Left ventricle myocardium inferior (tissue), 1 donor: Measurements from ENCODE around the gene LRFN5. TPM values are rescaled to one million over a fixed set of nuclear protein-coding genes. Genes with fewer than 3 reads are reported as not detected.

Source experiments
- DNase-seq: peaks from one replicate; pipeline ENCODE4 v3.0.0-alpha.2; 2020
- H3K27ac ChIP-seq: fragments of 200-600 bp; replicated peaks from 2 replicates; pipeline ENCODE4 v1.8.0; 2021
- H3K27me3 ChIP-seq: fragments of 200-600 bp; 2 replicates; pipeline ENCODE4 v1.8.0; 2021; ENCODE audit warnings: low read depth
- H3K36me3 ChIP-seq: fragments of 200-600 bp; 2 replicates; pipeline ENCODE4 v1.8.0; 2021
- H3K4me1 ChIP-seq: fragments of 200-600 bp; 2 replicates; pipeline ENCODE4 v1.8.0; 2021
- H3K4me3 ChIP-seq: fragments of 200-600 bp; 2 replicates; pipeline ENCODE4 v1.8.0; 2021; ENCODE audit warnings: mild to moderate bottlenecking, moderate library complexity
- H3K9me3 ChIP-seq: fragments of 200-600 bp; replicated peaks from 2 replicates; pipeline ENCODE4 v1.8.0; 2021
- CTCF ChIP-seq: fragments of 200-600 bp; IDR thresholded peaks from 2 replicates; pipeline ENCODE4 v1.8.0; 2021; ENCODE audit warnings: antibody characterized with exemption, mild to moderate bottlenecking, borderline replicate concordance
- intact Hi-C: fragments of 100-400 bp; cut with micrococcal nuclease; formaldehyde crosslinking; loops from one replicate; pipeline ENCODE4 v1.11.0; 2022
- total RNA-seq: library from RNA; stranded (reverse); fragmentation: NEBNext Ultra II Directional; extraction: Animal tissue kit (Norgen Biotek cat#: 25700); gene quantifications from one replicate; pipeline ENCODE4 v1.2.1, GENCODE V29; 2021
- donor health status: DM: no; HTN: yes; CAD: no; lungs with severe emphysema.

The LRFN5 gene
- total RNA-seq, 1 donor from 2014 or later = 0.30 TPM

- Histone ChIP-seq H3K4me1 (no peaks in the 10 kb centered on the region), H3K27me3 (no peaks in the 10 kb centered on the region), H3K9me3 (no peaks in the 10 kb centered on the region), H3K4me3 (no peak overlapping the region), H3K27ac (no peak overlapping the region), H3K36me3 (no peaks in the 10 kb centered on the region)
- intact Hi-C loops = no loop called here
- DNase-seq = no peak
- no peak for TF ChIP-seq CTCF
Observed at GRCh38 chr14:41785696-41786095, 179.0 kb downstream of the LRFN5 start.

GRCh38 chr14:41799817-41800216 is 193.1 kb downstream of the LRFN5 start:
- Histone ChIP-seq H3K4me1 (no peaks in the 10 kb centered on the region), H3K9me3 (peaks cover 13% of the 10 kb centered on the region), H3K27me3 (no peaks in the 10 kb centered on the region), H3K36me3 (no peaks in the 10 kb centered on the region), H3K4me3 (no peak overlapping the region), H3K27ac (no peak overlapping the region)
- TF ChIP-seq CTCF = no peak
- intact Hi-C loops = no loop called here
- DNase-seq = no peak

GRCh38 chr14:41805633-41806032 is 199.0 kb downstream of the LRFN5 start:
- intact Hi-C loops = no loop called here
- H3K9me3 ChIP-seq = peaks cover 13% of the 10 kb centered on the region
- TF ChIP-seq CTCF = no peak
- H3K4me1 ChIP-seq = no peaks in the 10 kb centered on the region
- H3K4me3 ChIP-seq = no peak overlapping the region
- no peak for DNase-seq
- no peak overlapping the region for H3K27ac ChIP-seq
- no peaks in the 10 kb centered on the region for H3K36me3 ChIP-seq
- H3K27me3 ChIP-seq = no peaks in the 10 kb centered on the region

- TF ChIP-seq CTCF = no peak
- Histone ChIP-seq H3K27ac (no peak overlapping the region), H3K27me3 (no peaks in the 10 kb centered on the region), H3K4me3 (no peak overlapping the region), H3K4me1 (no peaks in the 10 kb centered on the region), H3K9me3 (peaks cover 13% of the 10 kb centered on the region), H3K36me3 (no peaks in the 10 kb centered on the region)
- intact Hi-C loops = no loop called here
- no peak for DNase-seq
Observed at GRCh38 chr14:41806366-41806975, 199.8 kb downstream of the LRFN5 start.

GRCh38 chr14:41810362-41810761 is 203.7 kb downstream of the LRFN5 start:
- Histone ChIP-seq H3K4me1 (no peaks in the 10 kb centered on the region), H3K9me3 (peaks cover 18% of the 10 kb centered on the region), H3K27ac (no peak overlapping the region), H3K27me3 (no peaks in the 10 kb centered on the region), H3K4me3 (no peak overlapping the region), H3K36me3 (no peaks in the 10 kb centered on the region)
- no peak for TF ChIP-seq CTCF
- intact Hi-C loops = no loop called here
- DNase-seq = no peak
